Measurements from ENCODE around the gene CFB. TPM values are rescaled to one million over a fixed set of nuclear protein-coding genes. Genes with fewer than 3 reads are reported as not detected.
"Not testable (repeated sequence)": the region's sequence is repeated elsewhere in the genome, so short reads cannot be mapped to it uniquely, and the experiment has no call there.

Gene CFB
- total RNA-seq, 4 donors from 2014 or later = 8.1 to 42.6 (median 23.1) TPM

- WGBS, 2 donors (ENCODE audit: low coverage in 1 of 2) = 92 to 100% methylated on average over 1 of the region's 1 CpG
- TF ChIP-seq POLR2AphosphoS5 (IDR thresholded peaks at IDR 0.05) (no peak), CTCF (IDR thresholded peaks at IDR 0.05) (no peak), POLR2A (IDR thresholded peaks at IDR 0.05) (no peak), EP300 (IDR thresholded peaks at IDR 0.05) (no peak)
- no peaks in the 10 kb centered on the region for H3K9me3 ChIP-seq
- peaks cover 23% of the 10 kb centered on the region for H3K27me3 ChIP-seq
- no peak overlapping the region for H3K4me3 ChIP-seq
- ATAC-seq = no peak
- no peak overlapping the region for H3K27ac ChIP-seq
- H3K36me3 ChIP-seq = no peaks in the 10 kb centered on the region
- H3K4me1 ChIP-seq = no peaks in the 10 kb centered on the region
Measured at GRCh38 chr6:31930962-31931361, 14.9 kb upstream of the CFB start.

GRCh38 chr6:31932137-31932536 lies 13.8 kb upstream of the CFB start:
- H3K36me3 ChIP-seq, H3K9me3 ChIP-seq, ATAC-seq, H3K4me1 ChIP-seq, H3K27ac ChIP-seq, H3K4me3 ChIP-seq: not testable (repeated sequence)
- peaks cover 23% of the 10 kb centered on the region for H3K27me3 ChIP-seq
- no CpG with 5 or more reads among the region's 32 CpGs for whole genome bisulfite sequencing, 2 donors (ENCODE audit: low coverage in 1 of 2)

GRCh38 chr6:31933537-31933936 lies 12.4 kb upstream of the CFB start:
- no peaks in the 10 kb centered on the region for H3K4me1 ChIP-seq
- no peak for ATAC-seq
- H3K27ac ChIP-seq = no peak overlapping the region
- H3K4me3 ChIP-seq = no peak overlapping the region
- H3K36me3 ChIP-seq = no peaks in the 10 kb centered on the region
- 89 to 90% methylated on average over 3 to 13 of the region's 19 CpGs for WGBS, 2 donors (ENCODE audit: low coverage in 1 of 2)
- H3K27me3 ChIP-seq = peaks cover 18% of the 10 kb centered on the region
- H3K9me3 ChIP-seq = no peaks in the 10 kb centered on the region
- no peak for TF ChIP-seq EP300 (IDR thresholded peaks at IDR 0.05)
- TF ChIP-seq POLR2A (IDR thresholded peaks at IDR 0.05) = no peak
- no peak for TF ChIP-seq POLR2AphosphoS5 (IDR thresholded peaks at IDR 0.05)
- no peak for TF ChIP-seq CTCF (IDR thresholded peaks at IDR 0.05)

- ATAC-seq = no peak
- peaks cover 8% of the 10 kb centered on the region for H3K27me3 ChIP-seq
- H3K36me3 ChIP-seq = no peaks in the 10 kb centered on the region
- no peaks in the 10 kb centered on the region for H3K9me3 ChIP-seq
- TF ChIP-seq EP300 (IDR thresholded peaks at IDR 0.05) = no peak
- no peak for TF ChIP-seq POLR2AphosphoS5 (IDR thresholded peaks at IDR 0.05)
- 75 to 76% methylated on average over 3 of the region's 3 CpGs for WGBS, 2 donors (ENCODE audit: low coverage in 1 of 2)
- H3K4me1 ChIP-seq = no peaks in the 10 kb centered on the region
- no peak overlapping the region for H3K27ac ChIP-seq
- no peak overlapping the region for H3K4me3 ChIP-seq
Measured at GRCh38 chr6:31935021-31935420, 10.9 kb upstream of the CFB start.

- Histone ChIP-seq H3K36me3 (no peaks in the 10 kb centered on the region), H3K27me3 (peaks cover under 1% of the 10 kb centered on the region), H3K4me3 (no peak overlapping the region), H3K9me3 (no peaks in the 10 kb centered on the region), H3K27ac (no peak overlapping the region), H3K4me1 (no peaks in the 10 kb centered on the region)
- TF ChIP-seq EP300 (IDR thresholded peaks at IDR 0.05) (no peak), POLR2AphosphoS5 (IDR thresholded peaks at IDR 0.05) (no peak), POLR2A (IDR thresholded peaks at IDR 0.05) (no peak), CTCF (IDR thresholded peaks at IDR 0.05) (no peak)
- WGBS, 2 donors (ENCODE audit: low coverage in 1 of 2) = 68 to 80% methylated on average over 5 to 9 of the region's 9 CpGs
- ATAC-seq = no peak
Measured at GRCh38 chr6:31935823-31936222, 10.1 kb upstream of the CFB start.

- Histone ChIP-seq H3K9me3 (no peaks in the 10 kb centered on the region), H3K4me1 (peaks cover 0 to 7% (median 5%) of the 10 kb centered on the region in 3 donors), H3K27ac (no peak overlapping the region), H3K27me3 (no peaks in the 10 kb centered on the region), H3K36me3 (no peaks in the 10 kb centered on the region), H3K4me3 (no peak overlapping the region)
- TF ChIP-seq POLR2AphosphoS5 (IDR thresholded peaks at IDR 0.05) (no peak), EP300 (IDR thresholded peaks at IDR 0.05) (no peak), POLR2A (IDR thresholded peaks at IDR 0.05) (no peak), CTCF (IDR thresholded peaks at IDR 0.05) (no peak)
- WGBS, 2 donors (ENCODE audit: low coverage in 1 of 2) = 0 to 19% methylated on average over 1 to 6 of the region's 6 CpGs
- no peak for ATAC-seq
Measured at GRCh38 chr6:31940256-31940664, 5.6 kb upstream of the CFB start.

Data from gastroesophageal sphincter (tissue), 4 donors.